ENCODE results near the gene VKORC1L1. TPM values are rescaled to one million over a fixed set of nuclear protein-coding genes. Genes with fewer than 3 reads are reported as not detected.

Gene VKORC1L1
- total RNA-seq, 1 experiment from 2014 or later: 25.3 TPM

DNA sequence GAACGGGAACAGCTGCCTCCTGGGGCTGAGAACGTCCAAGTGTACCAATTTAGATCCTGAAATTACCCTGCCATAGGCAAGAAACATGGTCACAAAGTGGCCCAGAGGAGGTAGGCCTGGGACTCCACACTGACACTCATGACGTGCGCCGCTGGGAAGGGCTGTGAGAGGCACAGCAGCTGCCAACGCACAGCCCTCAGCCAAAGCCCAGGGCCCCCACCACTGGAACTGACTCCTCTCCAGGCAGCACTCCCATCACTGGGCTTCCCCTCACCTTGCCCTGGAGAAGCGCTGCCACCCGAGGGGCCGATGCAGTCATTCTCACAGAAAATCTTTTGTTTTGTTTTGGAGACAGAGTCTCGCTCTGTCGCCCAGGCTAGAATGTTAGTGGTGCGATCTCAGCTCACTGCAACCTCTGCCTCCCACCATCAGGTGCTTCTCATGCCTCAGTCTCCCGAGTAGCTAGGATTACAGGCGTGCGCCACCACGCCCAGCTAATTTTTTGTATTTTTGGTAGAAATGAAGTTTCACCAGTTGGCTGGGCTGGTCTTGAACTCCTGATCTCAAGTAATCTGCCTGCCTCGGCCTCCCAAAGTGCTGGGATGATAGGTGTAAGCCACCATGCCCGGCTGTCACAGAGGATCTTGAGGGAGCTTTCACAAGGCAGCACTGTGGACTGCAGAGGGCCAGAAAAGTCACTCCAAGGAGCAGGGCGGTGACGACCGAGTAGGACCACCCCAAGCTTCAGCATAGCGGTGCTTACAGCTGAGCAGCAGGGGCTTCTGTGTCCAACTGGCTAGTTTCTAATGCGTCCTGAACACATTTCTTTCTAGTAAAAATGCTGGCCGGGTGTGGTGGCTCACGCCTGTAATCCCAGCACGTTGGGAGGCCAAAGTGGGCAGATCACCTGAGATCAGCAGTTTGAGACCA, 95.6 kb downstream of the VKORC1L1 start:
- Mint-ChIP-seq H3K4me3 (ENCODE audit: low read depth, unreplicated experiment) (no peak overlapping the region), H3K9me3 (ENCODE audit: low read depth, unreplicated experiment) (no peaks in the 10 kb centered on the region), H3K27ac (ENCODE audit: unreplicated experiment) (no peak overlapping the region), H3K27me3 (ENCODE audit: unreplicated experiment) (no peaks in the 10 kb centered on the region), H3K36me3 (ENCODE audit: insufficient read depth, unreplicated experiment) (peaks cover 20% of the 10 kb centered on the region), H3K4me1 (ENCODE audit: low read depth, unreplicated experiment) (no peaks in the 10 kb centered on the region)
- CTCF ChIA-PET: no interaction called here
- no peak for DNase-seq
- intact Hi-C loops (cut with micrococcal nuclease; ENCODE audit: unreplicated experiment): no loop called here
- no TSS peak for BruUV-seq (replicated peaks)
- TF ChIP-seq, protein P1, sequence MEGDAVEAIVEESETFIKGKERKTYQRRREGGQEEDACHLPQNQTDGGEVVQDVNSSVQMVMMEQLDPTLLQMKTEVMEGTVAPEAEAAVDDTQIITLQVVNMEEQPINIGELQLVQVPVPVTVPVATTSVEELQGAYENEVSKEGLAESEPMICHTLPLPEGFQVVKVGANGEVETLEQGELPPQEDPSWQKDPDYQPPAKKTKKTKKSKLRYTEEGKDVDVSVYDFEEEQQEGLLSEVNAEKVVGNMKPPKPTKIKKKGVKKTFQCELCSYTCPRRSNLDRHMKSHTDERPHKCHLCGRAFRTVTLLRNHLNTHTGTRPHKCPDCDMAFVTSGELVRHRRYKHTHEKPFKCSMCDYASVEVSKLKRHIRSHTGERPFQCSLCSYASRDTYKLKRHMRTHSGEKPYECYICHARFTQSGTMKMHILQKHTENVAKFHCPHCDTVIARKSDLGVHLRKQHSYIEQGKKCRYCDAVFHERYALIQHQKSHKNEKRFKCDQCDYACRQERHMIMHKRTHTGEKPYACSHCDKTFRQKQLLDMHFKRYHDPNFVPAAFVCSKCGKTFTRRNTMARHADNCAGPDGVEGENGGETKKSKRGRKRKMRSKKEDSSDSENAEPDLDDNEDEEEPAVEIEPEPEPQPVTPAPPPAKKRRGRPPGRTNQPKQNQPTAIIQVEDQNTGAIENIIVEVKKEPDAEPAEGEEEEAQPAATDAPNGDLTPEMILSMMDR (IDR thresholded peaks at IDR 0.05; ENCODE audit: unreplicated experiment): no peak

DNA sequence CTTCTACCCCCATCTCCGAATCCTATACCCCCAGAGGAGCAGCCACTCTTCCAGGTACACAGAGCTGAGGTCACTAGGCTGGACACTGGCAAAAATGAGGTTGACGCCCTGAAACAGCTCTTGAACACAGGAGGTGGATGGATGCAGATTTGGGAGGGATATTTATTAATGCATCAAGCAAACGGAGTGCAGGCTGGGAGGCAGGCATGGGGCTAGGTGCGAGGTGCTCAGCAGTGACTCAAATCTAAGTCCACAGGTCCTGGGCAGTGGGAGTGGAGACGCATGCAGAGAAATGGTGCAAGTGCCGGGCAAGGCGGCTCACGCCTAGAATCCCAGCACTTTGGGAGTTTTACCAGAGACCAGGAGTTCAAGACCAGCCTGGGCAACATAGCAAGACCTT, 98.1 kb downstream of the VKORC1L1 start:
- no peak for DNase-seq
- H3K36me3 Mint-ChIP-seq (ENCODE audit: insufficient read depth, unreplicated experiment): peaks cover 17% of the 10 kb centered on the region
- CTCF ChIA-PET: no interaction called here
- no peaks in the 10 kb centered on the region for H3K4me1 Mint-ChIP-seq (ENCODE audit: low read depth, unreplicated experiment)
- H3K27me3 Mint-ChIP-seq (ENCODE audit: unreplicated experiment): no peaks in the 10 kb centered on the region
- TF ChIP-seq, protein P1 (IDR thresholded peaks at IDR 0.05; ENCODE audit: unreplicated experiment): no peak
- BruUV-seq (replicated peaks): no TSS peak
- H3K27ac Mint-ChIP-seq (ENCODE audit: unreplicated experiment): no peak overlapping the region
- no peaks in the 10 kb centered on the region for H3K9me3 Mint-ChIP-seq (ENCODE audit: low read depth, unreplicated experiment)
- no peak overlapping the region for H3K4me3 Mint-ChIP-seq (ENCODE audit: low read depth, unreplicated experiment)
- intact Hi-C loops (cut with micrococcal nuclease; ENCODE audit: unreplicated experiment): no loop called here

DNA sequence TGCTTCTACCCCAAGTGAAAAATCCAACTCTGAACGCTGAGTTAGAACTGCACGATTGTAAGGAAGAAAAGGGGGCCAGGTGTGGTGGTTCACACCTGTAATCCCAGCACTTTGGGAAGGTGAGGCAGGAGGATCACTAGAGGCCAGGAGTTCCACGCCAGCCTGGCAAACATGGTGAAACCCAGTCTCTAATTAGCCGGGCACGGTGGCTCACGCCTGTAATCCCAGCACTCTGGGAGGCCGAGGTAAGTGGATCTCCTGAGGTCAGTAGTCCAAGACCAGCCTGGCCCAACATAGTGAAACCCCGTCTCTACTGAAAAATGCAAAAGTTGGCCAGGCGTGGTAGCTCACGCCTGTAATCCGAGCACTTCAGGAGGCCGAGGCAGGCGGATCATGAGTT, 100.1 kb downstream of the VKORC1L1 start:
- H3K9me3 Mint-ChIP-seq (ENCODE audit: low read depth, unreplicated experiment): no peaks in the 10 kb centered on the region
- DNase-seq: no peak

DNA sequence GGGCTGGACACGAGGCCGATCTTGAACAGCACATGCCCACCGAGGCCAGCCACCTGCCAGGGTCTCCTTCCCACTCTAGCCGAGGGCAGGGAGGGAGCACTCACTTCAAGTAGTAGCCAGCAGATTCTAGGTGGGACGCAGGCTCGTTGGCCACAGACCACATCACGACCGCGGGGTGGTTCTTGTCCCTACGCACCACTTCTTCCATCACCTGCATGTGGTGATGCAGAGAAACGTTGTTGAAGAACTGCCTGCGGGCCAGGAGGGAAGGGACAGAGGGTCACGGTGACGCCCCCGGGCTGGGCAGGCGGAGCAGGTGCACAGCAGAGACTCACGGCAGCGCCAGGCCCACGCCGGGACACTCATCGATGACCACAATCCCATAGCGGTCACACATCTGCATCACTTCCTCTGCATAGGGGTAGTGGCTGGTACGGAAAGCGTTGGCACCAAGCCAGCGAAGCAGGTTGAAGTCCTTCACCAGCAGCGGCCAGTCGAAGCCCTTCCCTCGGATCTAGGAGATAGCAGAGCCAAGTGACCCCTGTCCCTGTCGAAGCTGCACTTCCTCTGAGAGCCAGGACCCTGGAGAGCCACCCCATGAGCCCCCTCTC, 101.4 kb downstream of the VKORC1L1 start:
- intact Hi-C loops (cut with micrococcal nuclease; ENCODE audit: unreplicated experiment): no loop called here
- Mint-ChIP-seq H3K36me3 (ENCODE audit: insufficient read depth, unreplicated experiment) (peaks cover 16% of the 10 kb centered on the region), H3K4me1 (ENCODE audit: low read depth, unreplicated experiment) (no peaks in the 10 kb centered on the region), H3K27me3 (ENCODE audit: unreplicated experiment) (no peaks in the 10 kb centered on the region), H3K9me3 (ENCODE audit: low read depth, unreplicated experiment) (no peaks in the 10 kb centered on the region), H3K4me3 (ENCODE audit: low read depth, unreplicated experiment) (no peak overlapping the region), H3K27ac (ENCODE audit: unreplicated experiment) (no peak overlapping the region)
- TF ChIP-seq, protein P1 (IDR thresholded peaks at IDR 0.05; ENCODE audit: unreplicated experiment): no peak
- BruUV-seq (replicated peaks): no TSS peak
- DNase-seq: no peak
- CTCF ChIA-PET: no interaction called here

More for the DNA sequence above, 100.1 kb downstream of the VKORC1L1 start:
- CTCF ChIA-PET: no interaction called here
- TF ChIP-seq, protein P1 (IDR thresholded peaks at IDR 0.05; ENCODE audit: unreplicated experiment): no peak
- intact Hi-C loops (cut with micrococcal nuclease; ENCODE audit: unreplicated experiment): no loop called here
- Mint-ChIP-seq H3K27me3 (ENCODE audit: unreplicated experiment) (no peaks in the 10 kb centered on the region), H3K4me1 (ENCODE audit: low read depth, unreplicated experiment) (no peaks in the 10 kb centered on the region), H3K27ac (ENCODE audit: unreplicated experiment) (no peak overlapping the region), H3K4me3 (ENCODE audit: low read depth, unreplicated experiment) (no peak overlapping the region), H3K36me3 (ENCODE audit: insufficient read depth, unreplicated experiment) (peaks cover 21% of the 10 kb centered on the region)
- BruUV-seq (replicated peaks): no TSS peak
